Adrenal gland (tissue), 12 donors: Measurements from ENCODE around the gene TRIM24. TPM values are rescaled to one million over a fixed set of nuclear protein-coding genes. Genes with fewer than 3 reads are reported as not detected.
"Not testable (repeated sequence)": the region's sequence is repeated elsewhere in the genome, so short reads cannot be mapped to it uniquely, and the experiment has no call there.

ENCODE experiments used
- DNase-seq, 7 donors: peaks; one replicate each; pipeline ENCODE4 v3.0.0-alpha.2; 2019 to 2020
- H3K27ac ChIP-seq, 5 donors: fragments of 200-600 bp; sonication (generic) in 4 of 5; 1 replicate in 3 of 5; 2 replicates in 2 of 5; pipeline versions ENCODE4 v1.5.1 to v1.8.0; 2016 to 2020; ENCODE audit warnings: mild to moderate bottlenecking in 1 of 5
- H3K27me3 ChIP-seq: fragments of 200-600 bp; 2 replicates; pipeline ENCODE4 v1.8.0; 2021
- H3K36me3 ChIP-seq, 2 donors: fragments of 200-600 bp; replicated peaks in 1 of 2; 1 replicate in 1 of 2; 2 replicates in 1 of 2; pipeline versions ENCODE4 v1.5.1 to v1.8.0; 2018 to 2022
- H3K4me1 ChIP-seq, 2 donors: fragments of 200-600 bp; replicated peaks in 1 of 2; 1 replicate in 1 of 2; 2 replicates in 1 of 2; pipeline versions ENCODE4 v1.5.1 to v1.8.0; 2018 to 2021
- H3K4me3 ChIP-seq, 4 donors: fragments of 200-600 bp; sonication (generic) in 3 of 4; one replicate each; pipeline ENCODE4 v1.5.1; 2016 to 2018
- H3K9me3 ChIP-seq, 3 donors: fragments of 200-600 bp; sonication (generic) in 1 of 3; replicated peaks in 1 of 3; 1 replicate in 2 of 3; 2 replicates in 1 of 3; pipeline versions ENCODE4 v1.5.1 to v1.8.0; 2016 to 2021
- POLR2A ChIP-seq, 2 donors: fragments of 450-650 bp; IDR thresholded peaks; one replicate each; pipeline ENCODE4 v1.6.1; 2017; ENCODE audit warnings: antibody characterized with exemption in 2 of 2, mild to moderate bottlenecking in 2 of 2, moderate library complexity in 1 of 2
- WGBS, 4 donors: extraction: QIAGEN DNeasy Blood & Tissue Kit in 2 of 4; methylation state at CpG; one replicate each; pipeline versions ENCODE4 v1.1.5 to v1.1.7; 2013 to 2017; 5-methylcytosine and 5-hydroxymethylcytosine counted together
- intact Hi-C, 2 donors: fragments of 100-400 bp; cut with DNase I; formaldehyde crosslinking; loops; one replicate each; pipeline versions ENCODE4 v1.14.1 to v1.15.0; 2022 to 2023
- polyA plus RNA-seq, 3 donors: library from polyadenylated mRNA; stranded (reverse); fragments of 200-250 nt in 2 of 3; fragments of 350-450 nt in 1 of 3; fragmentation: Illumina TruSeq in 1 of 3; extraction: RNeasy Lipid Tissue Mini Kit (QIAGEN cat#74804) in 1 of 3; gene quantifications; one replicate each; pipeline ENCODE4 v1.2.3, GENCODE V29; 2013 to 2014
- total RNA-seq, 9 donors: library from RNA; depleted of rRNA in 4 of 9; stranded (reverse); fragments of >200 nt in 4 of 9; fragments of 120-200 nt in 1 of 9; fragmentation: NEBNext Ultra II Directional in 1 of 9; extraction: Animal tissue kit (Norgen Biotek cat#: 25700) in 1 of 9; gene quantifications; one replicate each; pipeline versions ENCODE4 v1.1.0 to v1.2.4, GENCODE V29; 2013 to 2023
- TF ChIP-seq, protein P1 (sequence below), 6 experiments: fragments of 450-650 bp in 4 of 6; fragments of 200-600 bp in 2 of 6; sonication (generic) in 1 of 6; IDR thresholded peaks; 1 replicate in 5 of 6; 2 replicates in 1 of 6; pipeline versions ENCODE4 v1.5.1 to v1.8.0; 2016 to 2021; ENCODE audit warnings: antibody characterized with exemption in 6 of 6, mild to moderate bottlenecking in 2 of 6, moderate library complexity in 1 of 6
- donor health status: healthy with polysubstance abuse.
- donor health status: Bipolar disorder and iron deficiency.
- donor health status: DM: yes; HTN: yes; CAD: no.
- donor health status: DM: no; HTN: no; CAD: no.
- donor health status: DM: no; HTN: no; CAD: no.
- donor health status: DM: yes; HTN: yes; CAD: no.

Gene TRIM24
- total and polyA plus RNA-seq, 12 donors, result 22.7 to 103 (median 59.4) TPM

DNA sequence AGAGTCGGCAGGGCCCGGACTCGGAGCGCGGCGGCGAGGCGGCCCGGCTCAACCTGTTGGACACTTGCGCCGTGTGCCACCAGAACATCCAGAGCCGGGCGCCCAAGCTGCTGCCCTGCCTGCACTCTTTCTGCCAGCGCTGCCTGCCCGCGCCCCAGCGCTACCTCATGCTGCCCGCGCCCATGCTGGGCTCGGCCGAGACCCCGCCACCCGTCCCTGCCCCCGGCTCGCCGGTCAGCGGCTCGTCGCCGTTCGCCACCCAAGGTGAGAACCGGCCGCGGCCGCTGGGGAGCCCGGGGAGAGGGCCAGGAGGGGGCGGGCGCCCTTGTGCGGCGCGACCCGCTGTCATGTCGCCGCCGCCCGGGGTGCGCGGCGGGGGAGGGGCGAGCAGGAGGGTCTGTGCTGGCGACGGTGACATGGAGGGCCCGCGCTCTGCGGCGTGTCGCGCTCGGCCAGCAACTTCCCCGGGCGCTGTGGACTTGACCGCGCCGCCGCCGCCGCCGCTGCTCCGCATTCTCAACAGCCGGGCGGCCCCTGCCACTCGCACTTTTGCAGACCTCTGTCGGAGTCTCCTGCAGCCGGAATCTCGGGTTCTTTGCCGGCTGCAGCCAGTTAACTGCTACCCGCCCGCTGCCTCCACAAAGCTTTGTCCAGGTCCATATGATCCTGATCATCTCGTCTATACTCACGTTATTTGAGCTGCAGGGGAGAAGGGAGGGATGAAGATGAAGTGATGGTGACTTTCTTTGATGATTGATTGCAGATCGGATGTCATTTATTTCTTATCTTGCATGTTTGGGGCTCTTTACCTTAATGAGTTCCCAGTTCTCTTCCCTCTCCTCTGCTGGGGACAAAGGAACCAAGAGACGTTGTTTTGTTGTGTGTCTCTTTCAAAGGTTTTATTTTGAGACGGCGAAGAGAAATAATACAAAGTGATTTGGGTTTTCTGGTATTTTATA is 869 bp downstream of the TRIM24 start:
- DNase-seq, result peak; percentile 55 to 77 (median 66)
- Histone ChIP-seq H3K36me3 (no peaks in the 10 kb centered on the region), H3K4me1 (peaks cover 11 to 29% of the 10 kb centered on the region in 2 donors), H3K4me3 (peak overlapping the region; percentile 62 to 99 (median 64)), H3K9me3 (no peaks in the 10 kb centered on the region), H3K27me3 (no peaks in the 10 kb centered on the region), H3K27ac (peak overlapping the region; percentile 89 to 99 (median 93))
- TF ChIP-seq, protein P1, sequence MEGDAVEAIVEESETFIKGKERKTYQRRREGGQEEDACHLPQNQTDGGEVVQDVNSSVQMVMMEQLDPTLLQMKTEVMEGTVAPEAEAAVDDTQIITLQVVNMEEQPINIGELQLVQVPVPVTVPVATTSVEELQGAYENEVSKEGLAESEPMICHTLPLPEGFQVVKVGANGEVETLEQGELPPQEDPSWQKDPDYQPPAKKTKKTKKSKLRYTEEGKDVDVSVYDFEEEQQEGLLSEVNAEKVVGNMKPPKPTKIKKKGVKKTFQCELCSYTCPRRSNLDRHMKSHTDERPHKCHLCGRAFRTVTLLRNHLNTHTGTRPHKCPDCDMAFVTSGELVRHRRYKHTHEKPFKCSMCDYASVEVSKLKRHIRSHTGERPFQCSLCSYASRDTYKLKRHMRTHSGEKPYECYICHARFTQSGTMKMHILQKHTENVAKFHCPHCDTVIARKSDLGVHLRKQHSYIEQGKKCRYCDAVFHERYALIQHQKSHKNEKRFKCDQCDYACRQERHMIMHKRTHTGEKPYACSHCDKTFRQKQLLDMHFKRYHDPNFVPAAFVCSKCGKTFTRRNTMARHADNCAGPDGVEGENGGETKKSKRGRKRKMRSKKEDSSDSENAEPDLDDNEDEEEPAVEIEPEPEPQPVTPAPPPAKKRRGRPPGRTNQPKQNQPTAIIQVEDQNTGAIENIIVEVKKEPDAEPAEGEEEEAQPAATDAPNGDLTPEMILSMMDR (IDR thresholded peaks at IDR 0.05), result no peak
- peak in 1 of 2 donors; percentile 2 for TF ChIP-seq POLR2A (IDR thresholded peaks at IDR 0.05)
- intact Hi-C loops, result loop anchor here in 1 of 2 donors (10.0 kb wide), 1 partner anchor 274 kb away; no protein-coding TSS in a partner anchor
- 0 to 2% (median 0%) methylated on average over 29 to 84 of the region's 84 CpGs for WGBS, 4 donors

DNA sequence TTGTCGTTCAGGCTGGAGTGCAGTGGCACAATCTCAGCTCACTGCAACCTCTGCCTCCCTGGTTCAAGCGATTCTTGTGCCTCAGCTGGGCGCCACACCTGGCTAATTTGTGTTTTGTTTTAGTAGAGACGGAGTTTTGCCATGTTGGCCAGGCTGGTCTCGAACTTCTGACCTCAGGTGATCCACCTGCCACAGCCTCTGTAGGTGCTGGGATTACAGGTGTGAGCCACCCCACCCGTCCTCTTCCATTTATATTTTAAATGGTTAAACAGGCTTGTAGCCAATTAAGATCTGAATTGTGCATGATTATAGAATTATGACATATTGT is 3.2 kb downstream of the TRIM24 start:
- not testable (repeated sequence) for H3K9me3 ChIP-seq, H3K27ac ChIP-seq, H3K36me3 ChIP-seq, H3K4me3 ChIP-seq, DNase-seq, H3K27me3 ChIP-seq
- 97 to 99% (median 98%) methylated on average over 6 of the region's 6 CpGs for WGBS, 4 donors
- H3K4me1 ChIP-seq, result peaks cover 18 to 42% of the 10 kb centered on the region in 2 donors
- intact Hi-C loops, result loop anchor here in 1 of 2 donors (10.0 kb wide), 1 partner anchor 272 kb away; no protein-coding TSS in a partner anchor

DNA sequence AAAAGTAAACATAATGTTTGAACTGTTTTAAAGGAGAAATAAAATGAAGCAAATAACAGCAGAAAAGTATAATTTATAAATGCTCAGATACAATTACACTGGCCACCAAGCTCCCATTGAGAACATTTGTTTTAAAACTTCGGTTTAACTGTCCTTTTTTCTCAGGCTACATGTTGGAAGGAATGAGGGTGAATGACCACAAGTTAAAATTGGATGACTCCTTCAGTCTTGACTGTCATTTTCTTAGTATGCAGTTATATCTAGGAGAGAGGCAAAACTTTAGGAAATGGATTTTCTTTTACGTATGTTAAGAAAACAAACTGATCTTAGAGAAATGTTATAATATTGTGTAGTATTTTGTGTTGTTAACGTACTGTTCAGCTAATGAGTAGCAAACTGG is 5.0 kb downstream of the TRIM24 start:
- peaks cover 31 to 54% of the 10 kb centered on the region in 2 donors for H3K4me1 ChIP-seq
- intact Hi-C loops, result loop anchor here in 1 of 2 donors (10.0 kb wide), 1 partner anchor 270 kb away; no protein-coding TSS in a partner anchor
- 33 to 51% (median 42%) methylated on average over 3 of the region's 3 CpGs for WGBS, 4 donors
- H3K4me3 ChIP-seq, result no peak overlapping the region
- H3K36me3 ChIP-seq, result no peaks in the 10 kb centered on the region
- H3K27me3 ChIP-seq, result no peaks in the 10 kb centered on the region
- TF ChIP-seq POLR2A (IDR thresholded peaks at IDR 0.05), result peak in 1 of 2 donors; percentile 6
- TF ChIP-seq, protein P1 (IDR thresholded peaks at IDR 0.05), result no peak
- DNase-seq, result no peak
- H3K27ac ChIP-seq, result peak overlapping the region in 2 of 5 donors; percentile 31 to 41
- H3K9me3 ChIP-seq, result no peaks in the 10 kb centered on the region

- WGBS, 4 donors, result 90 to 97% (median 93%) methylated on average over 11 of the region's 11 CpGs
- not testable (repeated sequence) for DNase-seq, H3K9me3 ChIP-seq, H3K4me3 ChIP-seq, H3K27me3 ChIP-seq, H3K36me3 ChIP-seq, H3K27ac ChIP-seq
- intact Hi-C loops, result loop anchor here in 1 of 2 donors (10.0 kb wide), 1 partner anchor 269 kb away; no protein-coding TSS in a partner anchor
- H3K4me1 ChIP-seq, result peaks cover 38 to 61% of the 10 kb centered on the region in 2 donors
Observed at GRCh38 chr7:138466069-138466756, 6.2 kb downstream of the TRIM24 start.
